Measurements from ENCODE around the gene AVPI1. TPM values are rescaled to one million over a fixed set of nuclear protein-coding genes. Genes with fewer than 3 reads are reported as not detected.

The AVPI1 gene
- total and polyA plus RNA-seq, 10 of the 15 experiments (the other 5 are each of a cell fraction or from before 2014, with no cell fraction given), result 0.08 to 1.4 (median 0.84) TPM

- TF ChIP-seq, protein P1, sequence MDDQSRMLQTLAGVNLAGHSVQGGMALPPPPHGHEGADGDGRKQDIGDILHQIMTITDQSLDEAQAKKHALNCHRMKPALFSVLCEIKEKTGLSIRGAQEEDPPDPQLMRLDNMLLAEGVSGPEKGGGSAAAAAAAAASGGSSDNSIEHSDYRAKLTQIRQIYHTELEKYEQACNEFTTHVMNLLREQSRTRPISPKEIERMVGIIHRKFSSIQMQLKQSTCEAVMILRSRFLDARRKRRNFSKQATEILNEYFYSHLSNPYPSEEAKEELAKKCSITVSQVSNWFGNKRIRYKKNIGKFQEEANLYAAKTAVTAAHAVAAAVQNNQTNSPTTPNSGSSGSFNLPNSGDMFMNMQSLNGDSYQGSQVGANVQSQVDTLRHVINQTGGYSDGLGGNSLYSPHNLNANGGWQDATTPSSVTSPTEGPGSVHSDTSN (IDR thresholded peaks at IDR 0.05; ENCODE audit: insufficient replicate concordance, low read depth, low read length), result no peak
These were observed 24.9 kb upstream of the AVPI1 start (continued) for GRCh38 chr10:97711640-97712572.

- Histone ChIP-seq H3K4me1 (ENCODE audit: control insufficient read depth, insufficient read depth, low read length) (peaks cover 3% of the 10 kb centered on the region; the same call in 1 of the 2 replicates), H3K9ac (ENCODE audit: control insufficient read depth, insufficient read depth, low read length) (no peak overlapping the region), H3K27ac (ENCODE audit: control insufficient read depth, insufficient read depth) (no peak overlapping the region), H3K36me3 (ENCODE audit: control insufficient read depth in 2 of 2, insufficient read depth in 2 of 2, low read length in 1 of 2) (no peaks in the 10 kb centered on the region), H3K4me3 (no peak overlapping the region), H4K20me1 (ENCODE audit: control insufficient read depth, insufficient read depth) (no peaks in the 10 kb centered on the region), H3K27me3 (replicated peaks in 1 of 2; ENCODE audit: control insufficient read depth in 2 of 2, insufficient read depth in 2 of 2, low read length in 1 of 2) (no peaks in the 10 kb centered on the region), H2AFZ (ENCODE audit: control insufficient read depth, low read depth, low read length) (no peak overlapping the region), H3K79me2 (ENCODE audit: control insufficient read depth, insufficient read depth, low read length) (no peaks in the 10 kb centered on the region), H3K4me2 (ENCODE audit: control insufficient read depth, insufficient read depth) (no peak overlapping the region), H3K9me3 (replicated peaks; ENCODE audit: control insufficient read depth, insufficient read depth, low read length) (no peaks in the 10 kb centered on the region)
- no TSS peak for BruUV-seq (replicated peaks)
- ATAC-seq, result no peak; the same call in 2 of the 3 replicates
- no peak for FAIRE-seq
- no peak for DNase-seq (ENCODE audit: low read depth, low spot score)
- ChIA-PET SMC1A (ENCODE audit: uncharacterized antibody, unreplicated experiment) (interaction anchor here (0.7 to 2.9 kb wide), 7 partner anchors 8 to 26 kb away, joined by 3 to 24 read pairs (median 6); partner anchors contain the start of genes AVPI1 and ZFYVE27), CTCF (interaction anchor here (0.6 to 14.9 kb wide), 18 partner anchors 8 to 459 kb away, joined by 3 to 416 read pairs (median 4); partner anchors contain the start of genes AVPI1, C10orf62 and ZFYVE27), RAD21 (ENCODE audit: unreplicated experiment) (interaction anchor here (0.7 to 2.7 kb wide), 7 partner anchors 8 to 637 kb away, joined by 3 to 16 read pairs (median 4); partner anchors contain the start of gene AVPI1), POLR2A (interaction anchor here (1.0 kb wide), 1 partner anchor 23 kb away, joined by 3 read pairs; the partner anchor contains the start of gene AVPI1)
- TF ChIP-seq, protein P2, sequence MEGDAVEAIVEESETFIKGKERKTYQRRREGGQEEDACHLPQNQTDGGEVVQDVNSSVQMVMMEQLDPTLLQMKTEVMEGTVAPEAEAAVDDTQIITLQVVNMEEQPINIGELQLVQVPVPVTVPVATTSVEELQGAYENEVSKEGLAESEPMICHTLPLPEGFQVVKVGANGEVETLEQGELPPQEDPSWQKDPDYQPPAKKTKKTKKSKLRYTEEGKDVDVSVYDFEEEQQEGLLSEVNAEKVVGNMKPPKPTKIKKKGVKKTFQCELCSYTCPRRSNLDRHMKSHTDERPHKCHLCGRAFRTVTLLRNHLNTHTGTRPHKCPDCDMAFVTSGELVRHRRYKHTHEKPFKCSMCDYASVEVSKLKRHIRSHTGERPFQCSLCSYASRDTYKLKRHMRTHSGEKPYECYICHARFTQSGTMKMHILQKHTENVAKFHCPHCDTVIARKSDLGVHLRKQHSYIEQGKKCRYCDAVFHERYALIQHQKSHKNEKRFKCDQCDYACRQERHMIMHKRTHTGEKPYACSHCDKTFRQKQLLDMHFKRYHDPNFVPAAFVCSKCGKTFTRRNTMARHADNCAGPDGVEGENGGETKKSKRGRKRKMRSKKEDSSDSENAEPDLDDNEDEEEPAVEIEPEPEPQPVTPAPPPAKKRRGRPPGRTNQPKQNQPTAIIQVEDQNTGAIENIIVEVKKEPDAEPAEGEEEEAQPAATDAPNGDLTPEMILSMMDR (IDR thresholded peaks at IDR 0.05 in 2 of 3, conservative IDR thresholded peaks at IDR 0.05 in 1 of 3; ENCODE audit: control insufficient read depth in 2 of 3, extremely low read depth in 1 of 3, insufficient read depth in 1 of 3, low read depth in 3 of 3, low read length in 3 of 3), result peak; percentile 52 to 65 (median 60)
- TF ChIP-seq KAT2A (conservative IDR thresholded peaks at IDR 0.05; ENCODE audit: control insufficient read depth, low read depth, low read length), result no peak
- peak; percentile 83; the same call in 1 of the 2 replicates for TF ChIP-seq SMC3 (IDR thresholded peaks at IDR 0.05; ENCODE audit: borderline replicate concordance, low read length)
- TF ChIP-seq, protein P3, sequence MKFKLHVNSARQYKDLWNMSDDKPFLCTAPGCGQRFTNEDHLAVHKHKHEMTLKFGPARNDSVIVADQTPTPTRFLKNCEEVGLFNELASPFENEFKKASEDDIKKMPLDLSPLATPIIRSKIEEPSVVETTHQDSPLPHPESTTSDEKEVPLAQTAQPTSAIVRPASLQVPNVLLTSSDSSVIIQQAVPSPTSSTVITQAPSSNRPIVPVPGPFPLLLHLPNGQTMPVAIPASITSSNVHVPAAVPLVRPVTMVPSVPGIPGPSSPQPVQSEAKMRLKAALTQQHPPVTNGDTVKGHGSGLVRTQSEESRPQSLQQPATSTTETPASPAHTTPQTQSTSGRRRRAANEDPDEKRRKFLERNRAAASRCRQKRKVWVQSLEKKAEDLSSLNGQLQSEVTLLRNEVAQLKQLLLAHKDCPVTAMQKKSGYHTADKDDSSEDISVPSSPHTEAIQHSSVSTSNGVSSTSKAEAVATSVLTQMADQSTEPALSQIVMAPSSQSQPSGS (IDR thresholded peaks at IDR 0.05; ENCODE audit: low read length), result no peak
- TF ChIP-seq RAD21 (IDR thresholded peaks at IDR 0.05; ENCODE audit: insufficient read depth, low read depth, low read length), result peak; percentile 53
- intact Hi-C loops (cut with micrococcal nuclease; ENCODE audit: unreplicated experiment), result loop anchor here (1.0 to 10.0 kb wide), 3 partner anchors 22 to 336 kb away; no protein-coding TSS in a partner anchor
- in situ Hi-C loops (cut with MboI), result no loop called here
- 24% methylated on average over 18 of the region's 18 CpGs for WGBS (ENCODE audit: insufficient coverage, insufficient replicate concordance, low lambda C conversion rate, missing lambda C conversion rate)
These were observed 22.2 kb upstream of the AVPI1 start for GRCh38 chr10:97708976-97709946.
